AG10803 (cell line): ENCODE measurements around the gene CABLES2.

Experiments used
- DNase-seq: peaks from one replicate; pipeline ENCODE4 v3.0.0; 2010; ENCODE audit warnings: low read depth
- H3K4me3 ChIP-seq: 2 replicates; pipeline ENCODE4 v1.5.1; 2011; ENCODE audit warnings: mild to moderate bottlenecking, low read length, control low read depth
- TF ChIP-seq, protein P1 (sequence below): conservative IDR thresholded peaks from 2 replicates; pipeline ENCODE4 v1.5.1; 2011; ENCODE audit warnings: mild to moderate bottlenecking, low read length, control low read depth, inconsistent platforms

CABLES2 gene

GRCh38 chr20:62381842-62382241, 25.2 kb downstream of the CABLES2 start:
- TF ChIP-seq, protein P1, sequence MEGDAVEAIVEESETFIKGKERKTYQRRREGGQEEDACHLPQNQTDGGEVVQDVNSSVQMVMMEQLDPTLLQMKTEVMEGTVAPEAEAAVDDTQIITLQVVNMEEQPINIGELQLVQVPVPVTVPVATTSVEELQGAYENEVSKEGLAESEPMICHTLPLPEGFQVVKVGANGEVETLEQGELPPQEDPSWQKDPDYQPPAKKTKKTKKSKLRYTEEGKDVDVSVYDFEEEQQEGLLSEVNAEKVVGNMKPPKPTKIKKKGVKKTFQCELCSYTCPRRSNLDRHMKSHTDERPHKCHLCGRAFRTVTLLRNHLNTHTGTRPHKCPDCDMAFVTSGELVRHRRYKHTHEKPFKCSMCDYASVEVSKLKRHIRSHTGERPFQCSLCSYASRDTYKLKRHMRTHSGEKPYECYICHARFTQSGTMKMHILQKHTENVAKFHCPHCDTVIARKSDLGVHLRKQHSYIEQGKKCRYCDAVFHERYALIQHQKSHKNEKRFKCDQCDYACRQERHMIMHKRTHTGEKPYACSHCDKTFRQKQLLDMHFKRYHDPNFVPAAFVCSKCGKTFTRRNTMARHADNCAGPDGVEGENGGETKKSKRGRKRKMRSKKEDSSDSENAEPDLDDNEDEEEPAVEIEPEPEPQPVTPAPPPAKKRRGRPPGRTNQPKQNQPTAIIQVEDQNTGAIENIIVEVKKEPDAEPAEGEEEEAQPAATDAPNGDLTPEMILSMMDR: no peak
- DNase-seq: no peak
- no peak overlapping the region for H3K4me3 ChIP-seq

DNA sequence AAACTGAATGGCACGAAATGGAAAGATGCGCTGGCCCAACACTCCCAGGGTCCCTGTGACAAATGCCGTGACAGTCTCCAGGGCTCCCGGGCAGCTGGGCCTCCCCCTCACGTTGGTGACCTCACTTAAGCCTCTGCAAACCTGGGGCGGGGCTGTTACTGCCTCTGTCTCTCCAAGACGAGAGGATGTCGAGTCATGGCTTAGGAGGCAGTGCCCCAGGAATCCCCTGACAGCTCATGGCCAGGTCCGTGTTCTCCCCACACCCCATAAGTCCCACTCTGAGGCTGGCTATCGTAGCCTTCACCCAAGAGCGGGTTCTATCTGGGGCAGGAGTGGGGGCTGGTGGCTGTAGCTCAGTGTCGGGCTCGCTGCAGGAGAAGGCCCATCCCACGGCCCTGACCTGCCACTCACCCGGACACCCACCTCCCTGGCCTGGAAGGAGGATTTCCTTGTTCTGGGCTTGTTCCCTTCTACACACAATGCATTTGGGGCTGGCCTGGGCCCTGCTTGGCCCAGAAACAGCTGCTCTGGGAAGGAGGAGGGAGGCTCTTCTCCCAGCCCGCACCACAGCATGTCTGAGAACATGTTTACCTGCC, 25.8 kb downstream of the CABLES2 start:
- no peak for DNase-seq
- H3K4me3 ChIP-seq: no peak overlapping the region
- TF ChIP-seq, protein P1: no peak

GRCh38 chr20:62378215-62378614, 28.9 kb downstream of the CABLES2 start:
- DNase-seq: no peak
- TF ChIP-seq, protein P1: no peak
- no peak overlapping the region for H3K4me3 ChIP-seq

- no peak overlapping the region for H3K4me3 ChIP-seq
Measured at GRCh38 chr20:62377615-62378178, 29.4 kb downstream of the CABLES2 start.

GRCh38 chr20:62377064-62377461, 30.0 kb downstream of the CABLES2 start:
- TF ChIP-seq, protein P1: no peak
- no peak overlapping the region for H3K4me3 ChIP-seq
- no peak for DNase-seq

More at GRCh38 chr20:62377615-62378178, 29.4 kb downstream of the CABLES2 start:
- no peak for DNase-seq
- TF ChIP-seq, protein P1: no peak

DNA sequence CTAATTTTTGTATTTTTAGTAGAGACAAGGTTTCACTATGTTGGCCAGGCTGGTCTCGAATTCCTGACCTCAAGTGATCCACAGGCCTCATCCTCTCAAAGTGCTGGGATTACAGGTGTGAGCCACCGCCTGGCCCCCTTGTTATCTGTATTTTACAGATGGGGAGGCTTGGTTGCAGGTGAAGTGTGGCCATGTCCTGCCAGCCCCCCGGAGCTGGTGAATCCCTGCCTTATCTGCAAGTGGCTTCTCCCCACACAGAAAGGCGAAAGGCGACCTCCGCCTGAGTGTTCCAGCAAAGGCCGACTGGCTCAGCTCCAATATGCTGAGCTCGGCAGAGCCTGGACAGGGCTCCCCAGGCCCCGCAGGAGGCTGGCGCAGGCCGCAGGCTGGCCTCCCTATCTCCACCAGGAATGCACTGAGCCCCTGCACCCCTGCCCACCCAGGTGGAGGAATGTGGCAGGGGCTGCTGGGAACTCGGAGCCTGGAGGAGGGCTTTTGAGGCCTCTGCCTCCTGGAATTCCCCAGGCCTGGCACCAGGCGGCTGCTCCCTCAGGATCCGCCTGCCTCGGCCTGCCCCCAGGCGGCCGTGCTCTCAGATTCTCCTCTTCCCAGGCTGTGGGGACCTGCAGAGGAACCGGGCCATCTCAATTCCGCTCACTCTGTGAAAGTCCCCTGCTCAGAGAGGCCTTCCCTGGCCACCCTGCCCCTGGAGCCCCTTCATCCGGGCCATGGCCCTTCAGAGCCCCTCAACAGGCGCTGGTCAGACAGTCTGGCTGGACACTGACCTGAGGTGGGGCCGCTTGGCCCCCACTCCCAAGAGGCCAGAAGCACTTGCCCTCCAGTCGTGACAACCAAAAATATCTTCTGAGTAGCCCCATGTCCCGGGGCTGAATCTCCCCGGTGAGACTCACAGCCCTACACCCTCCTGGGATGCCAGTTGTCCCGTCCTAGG, 30.7 kb downstream of the CABLES2 start:
- H3K4me3 ChIP-seq: no peak overlapping the region
- DNase-seq: no peak
- TF ChIP-seq, protein P1: peak; percentile 47
